Measurements from ENCODE around the gene PPP1R14C. TPM values are rescaled to one million over a fixed set of nuclear protein-coding genes. Genes with fewer than 3 reads are reported as not detected.

Gene PPP1R14C
- total RNA-seq, 1 experiment from 2014 or later = 2.5 TPM

GRCh38 chr6:150258381-150258780 lies 115.5 kb downstream of the PPP1R14C start:
- CTCF ChIA-PET = no interaction called here
- H3K9me3 Mint-ChIP-seq (ENCODE audit: unreplicated experiment) = no peaks in the 10 kb centered on the region
- no peak overlapping the region for H3K4me3 Mint-ChIP-seq (ENCODE audit: unreplicated experiment)
- Histone ChIP-seq H3K9me3 (no peaks in the 10 kb centered on the region), H3K27me3 (replicated peaks; ENCODE audit: control insufficient read depth, insufficient read depth, low read length) (no peaks in the 10 kb centered on the region), H3K4me3 (ENCODE audit: low read depth, low read length) (no peak overlapping the region), H3K4me1 (no peaks in the 10 kb centered on the region), H3K36me3 (ENCODE audit: control insufficient read depth, insufficient read depth, low read length) (no peaks in the 10 kb centered on the region)
- intact Hi-C loops (cut with micrococcal nuclease; ENCODE audit: unreplicated experiment) = no loop called here
- POLR2A ChIA-PET = no interaction called here
- TF ChIP-seq CTCF (IDR thresholded peaks at IDR 0.05; ENCODE audit: insufficient read depth in 1 of 2, low read depth in 1 of 2, low read length in 1 of 2, severe bottlenecking in 1 of 2, unreplicated experiment in 1 of 2) = no peak
- no peaks in the 10 kb centered on the region for H3K36me3 Mint-ChIP-seq (ENCODE audit: insufficient read depth, unreplicated experiment)
- H3K27ac Mint-ChIP-seq (ENCODE audit: unreplicated experiment) = no peak overlapping the region
- peaks cover 5% of the 10 kb centered on the region for H3K4me1 Mint-ChIP-seq (ENCODE audit: low read depth, unreplicated experiment)
- DNase-seq = no peak
- H3K27me3 Mint-ChIP-seq (ENCODE audit: insufficient read depth, unreplicated experiment) = peaks cover 3% of the 10 kb centered on the region
- BruUV-seq (replicated peaks) = no TSS peak

GRCh38 chr6:150260931-150261330 lies 118.1 kb downstream of the PPP1R14C start:
- Histone ChIP-seq H3K9me3 (no peaks in the 10 kb centered on the region), H3K27me3 (replicated peaks; ENCODE audit: control insufficient read depth, insufficient read depth, low read length) (no peaks in the 10 kb centered on the region), H3K4me3 (ENCODE audit: low read depth, low read length) (no peak overlapping the region), H3K4me1 (no peaks in the 10 kb centered on the region), H3K36me3 (ENCODE audit: control insufficient read depth, insufficient read depth, low read length) (no peaks in the 10 kb centered on the region)
- no TSS peak for BruUV-seq (replicated peaks)
- no peak overlapping the region for H3K27ac Mint-ChIP-seq (ENCODE audit: unreplicated experiment)
- H3K4me1 Mint-ChIP-seq (ENCODE audit: low read depth, unreplicated experiment) = peaks cover 4% of the 10 kb centered on the region
- intact Hi-C loops (cut with micrococcal nuclease; ENCODE audit: unreplicated experiment) = no loop called here
- CTCF ChIA-PET = no interaction called here
- H3K36me3 Mint-ChIP-seq (ENCODE audit: insufficient read depth, unreplicated experiment) = no peaks in the 10 kb centered on the region
- H3K9me3 Mint-ChIP-seq (ENCODE audit: unreplicated experiment) = no peaks in the 10 kb centered on the region
- no peak overlapping the region for H3K4me3 Mint-ChIP-seq (ENCODE audit: unreplicated experiment)
- peaks cover 2% of the 10 kb centered on the region for H3K27me3 Mint-ChIP-seq (ENCODE audit: insufficient read depth, unreplicated experiment)
- no peak for TF ChIP-seq CTCF (IDR thresholded peaks at IDR 0.05; ENCODE audit: insufficient read depth in 1 of 2, low read depth in 1 of 2, low read length in 1 of 2, severe bottlenecking in 1 of 2, unreplicated experiment in 1 of 2)
- POLR2A ChIA-PET = no interaction called here
- DNase-seq = no peak

GRCh38 chr6:150261997-150262697 lies 119.3 kb downstream of the PPP1R14C start:
- TF ChIP-seq CTCF (IDR thresholded peaks at IDR 0.05; ENCODE audit: insufficient read depth in 1 of 2, low read depth in 1 of 2, low read length in 1 of 2, severe bottlenecking in 1 of 2, unreplicated experiment in 1 of 2) = no peak
- H3K27ac Mint-ChIP-seq (ENCODE audit: unreplicated experiment) = no peak overlapping the region
- H3K9me3 Mint-ChIP-seq (ENCODE audit: unreplicated experiment) = no peaks in the 10 kb centered on the region
- POLR2A ChIA-PET = no interaction called here
- H3K4me1 Mint-ChIP-seq (ENCODE audit: low read depth, unreplicated experiment) = no peaks in the 10 kb centered on the region
- BruUV-seq (replicated peaks) = no TSS peak
- Histone ChIP-seq H3K9me3 (no peaks in the 10 kb centered on the region), H3K4me3 (ENCODE audit: low read depth, low read length) (no peak overlapping the region), H3K27me3 (replicated peaks; ENCODE audit: control insufficient read depth, insufficient read depth, low read length) (no peaks in the 10 kb centered on the region), H3K4me1 (no peaks in the 10 kb centered on the region), H3K36me3 (ENCODE audit: control insufficient read depth, insufficient read depth, low read length) (no peaks in the 10 kb centered on the region)
- H3K27me3 Mint-ChIP-seq (ENCODE audit: insufficient read depth, unreplicated experiment) = no peaks in the 10 kb centered on the region
- no peak overlapping the region for H3K4me3 Mint-ChIP-seq (ENCODE audit: unreplicated experiment)
- H3K36me3 Mint-ChIP-seq (ENCODE audit: insufficient read depth, unreplicated experiment) = no peaks in the 10 kb centered on the region
- intact Hi-C loops (cut with micrococcal nuclease; ENCODE audit: unreplicated experiment) = no loop called here
- no peak for DNase-seq
- CTCF ChIA-PET = no interaction called here

Data from Caco-2 (cell line).